GM19099 (cell line): ENCODE measurements around the gene MLC1.

ENCODE experiments used
- POLR2A ChIP-seq: IDR thresholded peaks from 3 replicates; pipeline ENCODE4 v1.6.1; 2011; ENCODE audit warnings: low read depth; ENCODE audit not compliant: insufficient read length; ENCODE audit errors: extremely low read depth

Gene MLC1

GRCh38 chr22:50025993-50026392 lies 59.2 kb downstream of the MLC1 start:
- no peak for TF ChIP-seq POLR2A

GRCh38 chr22:50022171-50022819 lies 62.9 kb downstream of the MLC1 start:
- TF ChIP-seq POLR2A, result no peak

- no peak for TF ChIP-seq POLR2A
Observed at GRCh38 chr22:50020606-50021005, 64.6 kb downstream of the MLC1 start.

- no peak for TF ChIP-seq POLR2A
Observed at GRCh38 chr22:50019316-50019715, 65.9 kb downstream of the MLC1 start.

- no peak for TF ChIP-seq POLR2A
Observed at GRCh38 chr22:50018608-50019285, 66.5 kb downstream of the MLC1 start.

- no peak for TF ChIP-seq POLR2A
Observed at GRCh38 chr22:50017701-50018224, 67.5 kb downstream of the MLC1 start.

- TF ChIP-seq POLR2A, result no peak
Observed at GRCh38 chr22:50016988-50017700, 68.1 kb downstream of the MLC1 start.

GRCh38 chr22:50016308-50016987 lies 68.8 kb downstream of the MLC1 start:
- no peak for TF ChIP-seq POLR2A

GRCh38 chr22:50015451-50016307 lies 69.5 kb downstream of the MLC1 start:
- no peak for TF ChIP-seq POLR2A

GRCh38 chr22:50014655-50015401 lies 70.4 kb downstream of the MLC1 start:
- no peak for TF ChIP-seq POLR2A

GRCh38 chr22:50014053-50014501 lies 71.1 kb downstream of the MLC1 start:
- no peak for TF ChIP-seq POLR2A

- no peak for TF ChIP-seq POLR2A
Observed at GRCh38 chr22:50012211-50013181, 72.7 kb downstream of the MLC1 start, which contains the start of gene IL17REL. Gene IL17REL, minus strand, starts transcription at chr22:50012765. Its CDS starts 119 bp downstream, at chr22:50012646.

GRCh38 chr22:50011447-50012210 lies 73.6 kb downstream of the MLC1 start:
- no peak for TF ChIP-seq POLR2A
